Testis (tissue), 2 donors: Measurements from ENCODE around the gene CLEC10A.

Experiments
- CTCF ChIP-seq, 3 experiments: fragments of 450-650 bp in 2 of 3; fragments of 200-600 bp in 1 of 3; sonication (generic) in 1 of 3; IDR thresholded peaks; one replicate each; pipeline ENCODE4 v1.5.1; 2016 to 2019; ENCODE audit warnings: antibody characterized with exemption in 3 of 3, mild to moderate bottlenecking in 2 of 3, moderate library complexity in 1 of 3
- POLR2A ChIP-seq: fragments of 450-650 bp; IDR thresholded peaks from one replicate; pipeline ENCODE4 v1.6.1; 2017; ENCODE audit warnings: antibody characterized with exemption, mild to moderate bottlenecking, moderate library complexity

GRCh38 chr17:7113273-7114071, 33.4 kb upstream of the CLEC10A start:
- no peak for TF ChIP-seq CTCF (IDR thresholded peaks at IDR 0.05)
- TF ChIP-seq POLR2A, result no peak
